IMR-90 (cell line): ENCODE measurements around the gene MDM2. TPM values are rescaled to one million over a fixed set of nuclear protein-coding genes. Genes with fewer than 3 reads are reported as not detected.

ENCODE experiments used
- ATAC-seq: fragments of 200-7000 bp; cut with Tn5 transposase; 2 replicates; pipeline ENCODE4 v1.9.1; 2020; ENCODE audit warnings: low read depth, mild to moderate bottlenecking, moderate library complexity
- BruUV-seq: library from RNA; stranded (reverse); fragments of 400-500 nt; replicated peaks from 2 replicates; lab custom pipeline; 2021; lab: Mats Ljungman, UMichigan
- CTCF ChIA-PET: fragments of 300-600 bp; formaldehyde crosslinking; extraction: SDS; loops from one replicate; lab custom pipeline; 2021; ENCODE audit warnings: antibody characterized with exemption; lab: Yijun Ruan, JAX
- POLR2A ChIA-PET: fragments of 300-600 bp; sonication (Branson Sonifier 250); formaldehyde crosslinking; loops from one replicate; lab custom pipeline; 2022; ENCODE audit warnings: antibody characterized with exemption; ENCODE audit not compliant: unreplicated experiment; lab: Charles Lee
- DNase-seq: peaks from one replicate; pipeline ENCODE4 v3.0.0; 2013
- H2AFZ ChIP-seq: replicated peaks from 2 replicates; pipeline ENCODE3; 2013; ENCODE audit warnings: low read length, mild to moderate bottlenecking; ENCODE audit not compliant: poor library complexity
- H2AK5ac ChIP-seq: 2 replicates; pipeline ENCODE4 v1.6.1; 2013; ENCODE audit warnings: low read depth, low read length, inconsistent platforms
- H2AK9ac ChIP-seq: replicated peaks from 2 replicates; pipeline ENCODE3; 2013; ENCODE audit warnings: mild to moderate bottlenecking, low read depth, low read length, moderate library complexity; ENCODE audit not compliant: poor library complexity
- H2BK120ac ChIP-seq: 2 replicates; pipeline ENCODE4 v1.6.1; 2013; ENCODE audit warnings: low read depth, low read length, inconsistent platforms
- H2BK15ac ChIP-seq: 3 replicates; pipeline ENCODE4 v1.6.1; 2013; ENCODE audit warnings: low read depth, low read length, inconsistent platforms
- H2BK20ac ChIP-seq: 2 replicates; pipeline ENCODE4 v1.6.1; 2013; ENCODE audit warnings: low read depth, mild to moderate bottlenecking, inconsistent platforms, low read length, moderate library complexity
- H2BK5ac ChIP-seq: 2 replicates; pipeline ENCODE4 v1.6.1; 2013; ENCODE audit warnings: mild to moderate bottlenecking, low read depth, low read length, inconsistent platforms; ENCODE audit not compliant: poor library complexity, severe bottlenecking
- H3K14ac ChIP-seq: replicated peaks from 2 replicates; pipeline ENCODE4 v1.6.1; 2013; ENCODE audit warnings: low read depth, low read length, inconsistent platforms
- H3K18ac ChIP-seq: 2 replicates; pipeline ENCODE4 v1.6.1; 2013; ENCODE audit warnings: low read depth, low read length, control low read depth
- H3K23ac ChIP-seq: 2 replicates; pipeline ENCODE4 v1.6.1; 2013; ENCODE audit warnings: low read depth, low read length, inconsistent platforms
- H3K27ac ChIP-seq: 2 replicates; pipeline ENCODE4 v1.5.1; 2013; ENCODE audit warnings: mild to moderate bottlenecking, control low read depth, low read length; ENCODE audit not compliant: insufficient read depth
- H3K27me3 ChIP-seq: 2 replicates; pipeline ENCODE4 v1.6.1; 2013; ENCODE audit warnings: low read length; ENCODE audit not compliant: control insufficient read depth, insufficient read depth
- H3K36me3 ChIP-seq: 2 replicates; pipeline ENCODE4 v1.6.1; 2013; ENCODE audit warnings: low read length, mixed read lengths; ENCODE audit not compliant: control insufficient read depth, insufficient read depth
- H3K4ac ChIP-seq: 2 replicates; pipeline ENCODE4 v1.6.1; 2013; ENCODE audit warnings: low read depth, low read length, inconsistent platforms
- H3K4me1 ChIP-seq: 2 replicates; pipeline ENCODE4 v1.6.1; 2013; ENCODE audit warnings: low read length, mixed read lengths; ENCODE audit not compliant: control insufficient read depth, insufficient read depth
- H3K4me2 ChIP-seq: 2 replicates; pipeline ENCODE4 v1.6.1; 2013; ENCODE audit warnings: low read depth, mild to moderate bottlenecking, control low read depth, low read length, moderate library complexity
- H3K4me3 ChIP-seq: 2 replicates; pipeline ENCODE4 v1.5.1; 2013; ENCODE audit warnings: low read depth, mild to moderate bottlenecking, control low read depth, low read length, moderate library complexity; ENCODE audit not compliant: insufficient read depth
- H3K56ac ChIP-seq: 2 replicates; pipeline ENCODE4 v1.6.1; 2013; ENCODE audit warnings: low read length, inconsistent platforms; ENCODE audit not compliant: insufficient read depth; ENCODE audit errors: extremely low read depth
- H3K79me1 ChIP-seq, 2 experiments: 2 replicates each; pipeline ENCODE4 v1.6.1; 2013; ENCODE audit warnings: low read length in 2 of 2, inconsistent platforms in 1 of 2, low read depth in 1 of 2
- H3K9ac ChIP-seq: 2 replicates; pipeline ENCODE4 v1.6.1; 2013; ENCODE audit warnings: low read depth, low read length, control low read depth
- H3K9me1 ChIP-seq: 2 replicates; pipeline ENCODE4 v1.6.1; 2013; ENCODE audit warnings: low read length, inconsistent platforms; ENCODE audit not compliant: insufficient read depth
- H3K9me3 ChIP-seq: 2 replicates; pipeline ENCODE4 v1.6.1; 2013; ENCODE audit warnings: low read length; ENCODE audit not compliant: control insufficient read depth, insufficient read depth
- H4K20me1 ChIP-seq: 2 replicates; pipeline ENCODE4 v1.6.1; 2013; ENCODE audit warnings: low read length, inconsistent platforms; ENCODE audit not compliant: insufficient read depth
- H4K5ac ChIP-seq: 2 replicates; pipeline ENCODE4 v1.6.1; 2013; ENCODE audit warnings: mild to moderate bottlenecking, low read depth, low read length, control low read depth
- H4K8ac ChIP-seq, 2 experiments: 2 replicates each; pipeline ENCODE4 v1.6.1; 2013; ENCODE audit warnings: low read depth in 2 of 2, low read length in 2 of 2, control low read depth in 1 of 2, inconsistent platforms in 1 of 2
- H4K91ac ChIP-seq: 2 replicates; pipeline ENCODE4 v1.6.1; 2013; ENCODE audit warnings: low read depth, low read length, inconsistent platforms; ENCODE audit not compliant: insufficient read depth
- BHLHE40 ChIP-seq: fragments of 150-350 bp; IDR thresholded peaks from 2 replicates; pipeline ENCODE4 v1.6.1; 2016; ENCODE audit warnings: mild to moderate bottlenecking, low read depth, low read length
- CEBPB ChIP-seq: IDR thresholded peaks from 2 replicates; pipeline ENCODE4 v1.6.1; 2012; ENCODE audit warnings: low read depth, low read length, improper control_type of control experiment
- CHD1 ChIP-seq: IDR thresholded peaks from 2 replicates; pipeline ENCODE4 v1.6.1; 2012; ENCODE audit warnings: low read depth, low read length, improper control_type of control experiment
- CTCF ChIP-seq: conservative IDR thresholded peaks from 2 replicates; pipeline ENCODE4 v1.5.1; 2012; ENCODE audit warnings: mild to moderate bottlenecking, low read depth, low read length, improper control_type of control experiment
- MXI1 ChIP-seq: IDR thresholded peaks from 2 replicates; pipeline ENCODE4 v1.6.1; 2012; ENCODE audit warnings: low read depth, mild to moderate bottlenecking, low read length, moderate library complexity, borderline replicate concordance
- NFE2L2 ChIP-seq: fragments of 150-350 bp; IDR thresholded peaks from 2 replicates; pipeline ENCODE4 v1.6.1; 2016; ENCODE audit warnings: low read depth, mild to moderate bottlenecking, low read length
- WGBS, 2 experiments: methylation state at CpG; one replicate each; pipeline versions ENCODE4 v1.1.5 to v1.1.7; 2013; ENCODE audit warnings: missing lambda C conversion rate in 2 of 2; ENCODE audit not compliant: insufficient read length in 1 of 2; ENCODE audit errors: extremely low coverage in 2 of 2; 5-methylcytosine and 5-hydroxymethylcytosine counted together
- dilution Hi-C: fragments of 300-500 bp; cut with HindIII; formaldehyde crosslinking; loops from one replicate; pipeline ENCODE4 v1.14.3; 2018; ENCODE audit warnings: low sequenced_read_pairs; ENCODE audit not compliant: unreplicated experiment
- in situ Hi-C: fragments of 300-500 bp; cut with MboI; formaldehyde crosslinking; loops from 3 replicates; pipeline ENCODE4 v1.14.3; 2019; ENCODE audit warnings: low sequenced_read_pairs, inconsistent platforms, mixed read lengths
- intact Hi-C: fragments of 100-400 bp; cut with micrococcal nuclease; formaldehyde crosslinking; loops from 2 replicates; pipeline ENCODE4 v1.10.0; 2022
- polyA plus RNA-seq, 3 experiments: library from polyadenylated mRNA; depleted of rRNA; stranded (reverse); fragments of >200 nt; gene quantifications; 2 replicates each; pipeline ENCODE4 v1.2.3, GENCODE V29; 2012; ENCODE audit warnings: low replicate concordance in 1 of 3
- total RNA-seq: library from RNA; depleted of rRNA; stranded (reverse); fragments of >200 nt; gene quantifications from 2 replicates; pipeline ENCODE4 v1.2.3, GENCODE V29; 2012

Gene MDM2
- total and polyA plus RNA-seq, 2 of the 4 experiments (the other 2 are of a cell fraction), result 21.9 to 196 TPM

- no peak overlapping the region for H3K23ac ChIP-seq
- no peak overlapping the region for H2AFZ ChIP-seq
- H3K27ac ChIP-seq, result no peak overlapping the region
- POLR2A ChIA-PET, result no interaction called here
- H3K36me3 ChIP-seq, result peaks cover 55% of the 10 kb centered on the region
- 100% methylated on average over 3 of the region's 4 CpGs; no CpG with 5 or more reads in 1 of the 2 experiments for WGBS, 2 experiments
- no peak overlapping the region for H3K4ac ChIP-seq
- CTCF ChIA-PET, result interaction anchor here (0.6 kb wide), 1 partner anchor 20 kb away, joined by 4 read pairs; no protein-coding TSS in a partner anchor
- H2BK120ac ChIP-seq, result no peak overlapping the region
- no peak overlapping the region for H3K4me3 ChIP-seq
- no peak overlapping the region for H4K8ac ChIP-seq
- no peak for DNase-seq
- intact Hi-C loops (no loop called here), in situ Hi-C loops (loop anchor here (25.0 kb wide), 1 partner anchor 755 kb away; the partner anchor contains the start of gene CCT2), dilution Hi-C loops (no loop called here)
- H2AK5ac ChIP-seq, result no peak overlapping the region
- H4K5ac ChIP-seq, result no peak overlapping the region
- no TSS peak for BruUV-seq
- TF ChIP-seq CEBPB, result no peak
- no peak for TF ChIP-seq MXI1
- TF ChIP-seq BHLHE40, result no peak
- no peak for TF ChIP-seq CTCF
- no peak for TF ChIP-seq NFE2L2
- TF ChIP-seq CHD1, result no peak
- H3K4me1 ChIP-seq, result peaks cover 2% of the 10 kb centered on the region
- peaks cover 50% of the 10 kb centered on the region for H4K20me1 ChIP-seq
- no peak overlapping the region for H3K4me2 ChIP-seq
- H2BK15ac ChIP-seq, result no peak overlapping the region
- 0 out of 2 replicates have a peak, but pooled peaks cover 4% of the 10 kb centered on the region for H3K9me1 ChIP-seq
- H3K79me1 ChIP-seq, result peaks cover 20 to 35% of the 10 kb centered on the region in 2 experiments
- no peaks in the 10 kb centered on the region for H3K9me3 ChIP-seq
- H3K9ac ChIP-seq, result no peak overlapping the region
- ATAC-seq, result peak; percentile 27; the same call in 1 of the 2 replicates
- H2AK9ac ChIP-seq, result no peak overlapping the region
- H3K27me3 ChIP-seq, result no peaks in the 10 kb centered on the region
- no peak overlapping the region for H4K91ac ChIP-seq
- H3K56ac ChIP-seq, result no peak overlapping the region
- H2BK5ac ChIP-seq, result no peak overlapping the region
- no peak overlapping the region for H3K18ac ChIP-seq
- H2BK20ac ChIP-seq, result no peak overlapping the region
- H3K14ac ChIP-seq, result no peak overlapping the region
These were observed 24.5 kb downstream of the MDM2 start for GRCh38 chr12:68832504-68832867.
